ENCODE data around the gene TMEM156. TPM values are rescaled to one million over a fixed set of nuclear protein-coding genes. Genes with fewer than 3 reads are reported as not detected.

TMEM156 gene
- total and polyA plus RNA-seq, 4 donors: 0.58 to 0.70 (median 0.64) TPM

- Histone ChIP-seq H3K4me3 (ENCODE audit: low read depth in 1 of 3, low read length in 3 of 3) (no peak overlapping the region), H3K27ac (ENCODE audit: low read depth in 1 of 2, low read length in 2 of 2) (no peak overlapping the region), H3K4me1 (ENCODE audit: control insufficient read depth in 4 of 4, insufficient read depth in 4 of 4, low read length in 3 of 4) (no peaks in the 10 kb centered on the region), H3K27me3 (ENCODE audit: control insufficient read depth in 4 of 4, insufficient read depth in 4 of 4, low read length in 3 of 4) (no peaks in the 10 kb centered on the region), H3K36me3 (ENCODE audit: control insufficient read depth in 4 of 4, insufficient read depth in 3 of 4, low read depth in 1 of 4, low read length in 3 of 4) (peaks cover 11 to 57% (median 43%) of the 10 kb centered on the region in 4 donors), H3K9ac (ENCODE audit: low read depth in 1 of 2, low read length in 2 of 2) (no peak overlapping the region), H3K9me3 (ENCODE audit: control insufficient read depth in 4 of 4, low read length in 3 of 4) (no peaks in the 10 kb centered on the region)
- WGBS: 99% methylated on average over 2 of the region's 2 CpGs
- TF ChIP-seq TAF1 (conservative IDR thresholded peaks at IDR 0.05): no peak
- TF ChIP-seq CTCF (IDR thresholded peaks at IDR 0.05; ENCODE audit: low read depth, low read length, missing input control): no peak
- no peak for TF ChIP-seq RXRA (IDR thresholded peaks at IDR 0.05)
- TF ChIP-seq FOXA1 (IDR thresholded peaks at IDR 0.05): no peak
- TF ChIP-seq JUND (IDR thresholded peaks at IDR 0.05): no peak
- TF ChIP-seq RAD21 (IDR thresholded peaks at IDR 0.05): no peak
- TF ChIP-seq HNF4G (IDR thresholded peaks at IDR 0.05): no peak
- no peak for TF ChIP-seq SP1 (IDR thresholded peaks at IDR 0.05)
- TF ChIP-seq, protein P1, sequence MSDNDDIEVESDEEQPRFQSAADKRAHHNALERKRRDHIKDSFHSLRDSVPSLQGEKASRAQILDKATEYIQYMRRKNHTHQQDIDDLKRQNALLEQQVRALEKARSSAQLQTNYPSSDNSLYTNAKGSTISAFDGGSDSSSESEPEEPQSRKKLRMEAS (IDR thresholded peaks at IDR 0.05): no peak
- TF ChIP-seq NR2F2 (IDR thresholded peaks at IDR 0.05): no peak
- TF ChIP-seq EGR1 (IDR thresholded peaks at IDR 0.05; ENCODE audit: low read depth in 2 of 2): no peak
- no peak for TF ChIP-seq REST (IDR thresholded peaks at IDR 0.05)
- no peak for DNase-seq (ENCODE audit: low spot score)
These were observed 112.0 kb downstream of the TMEM156 start for GRCh38 chr4:38920186-38920585.

DNA sequence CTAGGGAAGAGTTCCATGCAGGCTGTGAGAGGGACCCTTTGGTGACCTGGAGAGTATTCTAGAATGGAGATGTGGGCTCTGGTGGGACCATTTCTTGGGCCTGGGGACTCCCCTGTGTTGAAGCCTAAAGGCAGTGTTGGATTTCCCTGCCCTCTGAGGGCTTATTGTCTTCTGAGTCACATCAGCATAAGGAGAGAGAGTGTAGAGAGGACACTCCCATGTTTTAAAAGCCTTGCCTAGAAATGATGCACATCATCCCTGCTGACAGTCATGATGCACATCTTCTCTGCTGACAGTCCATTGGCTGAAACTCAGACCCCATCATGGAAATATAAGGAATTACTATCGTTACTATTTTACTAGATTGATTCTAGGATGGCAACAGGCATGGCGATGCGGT lies 112.7 kb downstream of the TMEM156 start:
- no peak for DNase-seq (ENCODE audit: low spot score)
- TF ChIP-seq, protein P2, sequence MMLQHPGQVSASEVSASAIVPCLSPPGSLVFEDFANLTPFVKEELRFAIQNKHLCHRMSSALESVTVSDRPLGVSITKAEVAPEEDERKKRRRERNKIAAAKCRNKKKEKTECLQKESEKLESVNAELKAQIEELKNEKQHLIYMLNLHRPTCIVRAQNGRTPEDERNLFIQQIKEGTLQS (IDR thresholded peaks at IDR 0.05): no peak
- WGBS: 97% methylated on average over 3 of the region's 3 CpGs
- Histone ChIP-seq H3K27me3 (ENCODE audit: control insufficient read depth in 4 of 4, insufficient read depth in 4 of 4, low read length in 3 of 4) (no peaks in the 10 kb centered on the region), H3K4me1 (ENCODE audit: control insufficient read depth in 4 of 4, insufficient read depth in 4 of 4, low read length in 3 of 4) (no peaks in the 10 kb centered on the region), H3K9me3 (ENCODE audit: control insufficient read depth in 4 of 4, low read length in 3 of 4) (no peaks in the 10 kb centered on the region), H3K36me3 (ENCODE audit: control insufficient read depth in 4 of 4, insufficient read depth in 3 of 4, low read depth in 1 of 4, low read length in 3 of 4) (peaks cover 13 to 61% (median 46%) of the 10 kb centered on the region in 4 donors), H3K27ac (ENCODE audit: low read depth in 1 of 2, low read length in 2 of 2) (no peak overlapping the region), H3K4me3 (ENCODE audit: low read depth in 1 of 3, low read length in 3 of 3) (no peak overlapping the region), H3K9ac (ENCODE audit: low read depth in 1 of 2, low read length in 2 of 2) (no peak overlapping the region)

DNA sequence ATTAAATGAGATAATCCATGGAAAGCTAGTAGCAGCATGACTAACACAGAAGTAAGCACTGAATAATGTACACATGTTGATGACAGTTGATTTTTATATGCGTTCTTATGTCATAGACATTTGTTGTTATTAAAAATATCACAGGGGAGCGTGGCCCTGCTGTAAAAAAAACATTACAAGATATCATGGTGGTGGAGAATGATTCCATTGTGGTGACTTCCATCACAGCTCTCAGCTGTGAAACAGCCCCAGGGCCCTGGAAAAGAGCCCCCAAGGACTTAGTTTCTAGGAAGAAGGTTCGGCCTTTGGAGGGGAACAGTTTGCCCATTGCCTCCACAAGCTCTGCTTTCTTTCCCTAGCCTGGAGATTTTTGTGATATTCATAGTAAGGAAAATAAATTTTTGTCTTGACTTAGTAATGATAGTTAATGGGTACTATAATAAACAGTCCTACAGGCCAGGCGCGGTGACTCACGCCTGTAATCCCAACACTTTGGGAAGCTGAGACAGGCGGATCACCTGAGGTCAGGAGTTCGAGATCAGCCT lies 114.7 kb downstream of the TMEM156 start:
- Histone ChIP-seq H3K4me3 (ENCODE audit: low read depth in 1 of 3, low read length in 3 of 3) (no peak overlapping the region), H3K36me3 (ENCODE audit: control insufficient read depth in 4 of 4, insufficient read depth in 3 of 4, low read depth in 1 of 4, low read length in 3 of 4) (peaks cover 15 to 52% (median 38%) of the 10 kb centered on the region in 4 donors), H3K27ac (ENCODE audit: low read depth in 1 of 2, low read length in 2 of 2) (no peak overlapping the region), H3K4me1 (ENCODE audit: control insufficient read depth in 4 of 4, insufficient read depth in 4 of 4, low read length in 3 of 4) (no peaks in the 10 kb centered on the region), H3K9ac (ENCODE audit: low read depth in 1 of 2, low read length in 2 of 2) (no peak overlapping the region), H3K9me3 (ENCODE audit: control insufficient read depth in 4 of 4, low read length in 3 of 4) (no peaks in the 10 kb centered on the region), H3K27me3 (ENCODE audit: control insufficient read depth in 4 of 4, insufficient read depth in 4 of 4, low read length in 3 of 4) (no peaks in the 10 kb centered on the region)
- no peak for DNase-seq (ENCODE audit: low spot score)
- 90% methylated on average over 8 of the region's 8 CpGs for WGBS
- TF ChIP-seq YY1 (IDR thresholded peaks at IDR 0.05) (no peak), FOXA1 (IDR thresholded peaks at IDR 0.05) (no peak), ZBTB33 (IDR thresholded peaks at IDR 0.05) (no peak), GABPA (IDR thresholded peaks at IDR 0.05 in 1 of 2, conservative IDR thresholded peaks at IDR 0.05 in 1 of 2) (no peak), RXRA (IDR thresholded peaks at IDR 0.05) (no peak), HNF4G (IDR thresholded peaks at IDR 0.05) (no peak), JUND (IDR thresholded peaks at IDR 0.05) (no peak), CTCF (IDR thresholded peaks at IDR 0.05; ENCODE audit: low read depth, low read length, missing input control) (no peak), HNF4A (conservative IDR thresholded peaks at IDR 0.05) (no peak)
- TF ChIP-seq, protein P1 (IDR thresholded peaks at IDR 0.05): no peak
